Esophagus muscularis mucosa (tissue), 4 donors: ENCODE measurements around the gene AGMAT. TPM values are rescaled to one million over a fixed set of nuclear protein-coding genes. Genes with fewer than 3 reads are reported as not detected.

Experiments
- DNase-seq: peaks from one replicate; pipeline ENCODE4 v3.0.0-alpha.2; 2017; ENCODE audit errors: extremely low spot score
- H3K27ac ChIP-seq, 4 donors: fragments of 200-600 bp; sonication (generic); replicated peaks in 1 of 4; 1 replicate in 3 of 4; 2 replicates in 1 of 4; pipeline ENCODE4 v1.5.1; 2016 to 2019; ENCODE audit warnings: mild to moderate bottlenecking in 1 of 4
- H3K27me3 ChIP-seq, 4 donors: fragments of 200-600 bp; sonication (generic); one replicate each; pipeline versions ENCODE4 v1.5.1 to v1.6.0; 2016 to 2019
- H3K36me3 ChIP-seq, 4 donors: fragments of 200-600 bp; sonication (generic); one replicate each; pipeline ENCODE4 v1.5.1; 2016 to 2019
- H3K4me1 ChIP-seq, 4 donors: fragments of 200-600 bp; sonication (generic); one replicate each; pipeline ENCODE4 v1.5.1; 2016 to 2019
- H3K4me3 ChIP-seq, 4 donors: fragments of 200-600 bp; sonication (generic); 1 replicate in 2 of 4; 2 replicates in 2 of 4; pipeline ENCODE4 v1.5.1; 2016 to 2019; ENCODE audit warnings: mild to moderate bottlenecking in 4 of 4, moderate library complexity in 1 of 4
- H3K9me3 ChIP-seq, 4 donors: fragments of 200-600 bp; sonication (generic); 1 replicate in 3 of 4; 2 replicates in 1 of 4; pipeline ENCODE4 v1.5.1; 2016 to 2019
- CTCF ChIP-seq, 3 experiments: fragments of 200-600 bp in 2 of 3; fragments of 450-650 bp in 1 of 3; sonication (generic) in 2 of 3; IDR thresholded peaks; one replicate each; pipeline ENCODE4 v1.5.1; 2017 to 2019; ENCODE audit warnings: antibody characterized with exemption in 3 of 3, mild to moderate bottlenecking in 2 of 3, moderate library complexity in 1 of 3
- EP300 ChIP-seq: sonication (generic); formaldehyde crosslinking; IDR thresholded peaks from one replicate; pipeline ENCODE4 v1.6.1; 2017; ENCODE audit warnings: antibody characterized with exemption
- POLR2A ChIP-seq: fragments of 450-650 bp; IDR thresholded peaks from one replicate; pipeline ENCODE4 v1.6.1; 2017; ENCODE audit warnings: antibody characterized with exemption, moderate library complexity, mild to moderate bottlenecking, low read depth
- POLR2AphosphoS5 ChIP-seq, 2 donors: sonication (generic); formaldehyde crosslinking; IDR thresholded peaks; one replicate each; pipeline ENCODE4 v1.6.1; 2017; ENCODE audit warnings: antibody characterized with exemption in 2 of 2
- WGBS: methylation state at CpG from one replicate; pipeline ENCODE4 v1.1.5; 2018; 5-methylcytosine and 5-hydroxymethylcytosine counted together
- intact Hi-C: fragments of 100-400 bp; cut with DNase I; formaldehyde crosslinking; loops from one replicate; pipeline ENCODE4 v1.15.1; 2023
- total RNA-seq, 4 donors: library from RNA; depleted of rRNA; stranded (reverse); fragments of >200 nt; gene quantifications; one replicate each; pipeline versions ENCODE4 v1.1.0 to v1.2.1, GENCODE V29; 2016

AGMAT gene
- total RNA-seq, 4 donors from 2014 or later, result not detected

GRCh38 chr1:15543251-15543588, 41.6 kb downstream of the AGMAT start:
- no peaks in the 10 kb centered on the region for H3K9me3 ChIP-seq
- WGBS, result 99% methylated on average over 5 of the region's 5 CpGs
- no peaks in the 10 kb centered on the region for H3K27me3 ChIP-seq
- intact Hi-C loops, result no loop called here
- H3K4me3 ChIP-seq, result no peak overlapping the region
- DNase-seq, result no peak
- no peaks in the 10 kb centered on the region for H3K4me1 ChIP-seq
- peaks cover 61 to 97% (median 88%) of the 10 kb centered on the region in 4 donors for H3K36me3 ChIP-seq
- H3K27ac ChIP-seq, result no peak overlapping the region
- TF ChIP-seq EP300, result no peak
- TF ChIP-seq CTCF (IDR thresholded peaks at IDR 0.05), result no peak
- TF ChIP-seq POLR2AphosphoS5 (IDR thresholded peaks at IDR 0.05), result no peak
- TF ChIP-seq POLR2A, result no peak

GRCh38 chr1:15542388-15543250, 42.2 kb downstream of the AGMAT start:
- Histone ChIP-seq H3K4me1 (no peaks in the 10 kb centered on the region), H3K27ac (no peak overlapping the region), H3K4me3 (no peak overlapping the region), H3K9me3 (no peaks in the 10 kb centered on the region), H3K27me3 (no peaks in the 10 kb centered on the region), H3K36me3 (peaks cover 57 to 97% (median 88%) of the 10 kb centered on the region in 4 donors)
- TF ChIP-seq EP300, result no peak
- no peak for DNase-seq
- intact Hi-C loops, result no loop called here
- 96% methylated on average over 7 of the region's 7 CpGs for WGBS

DNA sequence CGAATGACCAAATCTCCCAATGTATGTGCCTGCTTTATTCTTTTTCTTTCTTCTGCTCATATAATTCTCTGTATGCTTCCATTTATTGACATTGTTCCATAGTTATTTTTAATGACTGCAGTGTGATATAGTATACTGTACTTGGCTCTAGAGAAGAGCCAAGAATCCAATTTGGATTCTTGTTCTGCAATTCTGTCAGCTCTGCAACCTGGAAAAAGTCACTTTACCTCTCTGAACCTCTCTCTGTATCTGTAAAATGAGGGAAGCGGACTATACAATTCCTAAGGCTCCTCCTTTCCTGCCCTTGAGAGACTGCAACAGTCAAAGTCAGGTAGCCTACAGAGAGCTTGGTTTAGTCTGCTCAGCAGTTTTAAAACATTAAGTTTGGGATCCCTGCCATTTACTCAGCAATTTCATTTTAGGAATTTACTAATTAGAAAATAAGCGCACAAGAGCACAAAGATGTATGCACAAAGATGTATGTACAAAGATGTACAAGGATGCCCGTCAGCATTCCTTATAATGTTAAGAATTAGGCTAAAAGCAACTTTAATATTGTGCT, 43.5 kb downstream of the AGMAT start:
- WGBS, result 97% methylated on average over 4 of the region's 4 CpGs
- H3K4me1 ChIP-seq, result no peaks in the 10 kb centered on the region
- no peak overlapping the region for H3K27ac ChIP-seq
- no peak overlapping the region for H3K4me3 ChIP-seq
- no peaks in the 10 kb centered on the region for H3K9me3 ChIP-seq
- no peaks in the 10 kb centered on the region for H3K27me3 ChIP-seq
- peaks cover 60 to 97% (median 90%) of the 10 kb centered on the region in 4 donors for H3K36me3 ChIP-seq
- DNase-seq, result no peak
- TF ChIP-seq EP300, result no peak
- no peak for TF ChIP-seq POLR2AphosphoS5 (IDR thresholded peaks at IDR 0.05)
- no peak for TF ChIP-seq CTCF (IDR thresholded peaks at IDR 0.05)
- no peak for TF ChIP-seq POLR2A
- intact Hi-C loops, result no loop called here

GRCh38 chr1:15540186-15540585, 44.7 kb downstream of the AGMAT start:
- peaks cover 59 to 97% (median 91%) of the 10 kb centered on the region in 4 donors for H3K36me3 ChIP-seq
- 88% methylated on average over 8 of the region's 8 CpGs for WGBS
- intact Hi-C loops, result no loop called here
- TF ChIP-seq POLR2A (no peak), EP300 (no peak), POLR2AphosphoS5 (IDR thresholded peaks at IDR 0.05) (no peak), CTCF (IDR thresholded peaks at IDR 0.05) (no peak)
- H3K27me3 ChIP-seq, result no peaks in the 10 kb centered on the region
- H3K4me3 ChIP-seq, result no peak overlapping the region
- no peak for DNase-seq
- H3K4me1 ChIP-seq, result no peaks in the 10 kb centered on the region
- H3K9me3 ChIP-seq, result no peaks in the 10 kb centered on the region
- H3K27ac ChIP-seq, result no peak overlapping the region

DNA sequence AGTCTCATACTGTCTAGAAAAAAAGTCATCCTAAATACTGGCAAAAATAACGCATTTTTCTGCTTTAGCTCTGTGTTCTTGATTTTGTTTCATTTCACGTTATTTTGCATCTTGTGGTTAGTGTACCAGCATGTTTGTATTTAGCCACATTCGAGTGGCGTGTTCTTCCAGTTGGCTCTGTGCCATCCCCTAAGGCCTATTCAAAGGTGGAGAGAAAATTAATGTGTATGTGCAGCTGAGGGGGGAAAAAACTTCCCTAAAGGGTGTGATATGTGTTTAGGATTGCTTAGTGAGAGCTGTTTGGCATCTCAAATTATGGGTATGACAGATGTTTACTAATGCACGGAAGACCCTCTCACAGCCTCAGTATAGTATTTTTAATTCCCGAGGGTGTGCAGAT, 46.1 kb downstream of the AGMAT start:
- DNase-seq, result no peak
- Histone ChIP-seq H3K36me3 (peaks cover 58 to 99% (median 93%) of the 10 kb centered on the region in 4 donors), H3K4me3 (no peak overlapping the region), H3K27me3 (no peaks in the 10 kb centered on the region), H3K4me1 (no peaks in the 10 kb centered on the region), H3K9me3 (no peaks in the 10 kb centered on the region), H3K27ac (no peak overlapping the region)
- TF ChIP-seq EP300, result no peak
- TF ChIP-seq POLR2AphosphoS5 (IDR thresholded peaks at IDR 0.05), result no peak
- no peak for TF ChIP-seq CTCF (IDR thresholded peaks at IDR 0.05)
- no peak for TF ChIP-seq POLR2A
- intact Hi-C loops, result no loop called here
- WGBS, result 80% methylated on average over 6 of the region's 6 CpGs
